ENCODE measurements around the gene MRTFB.
"Not testable (repeated sequence)": the region's sequence is repeated elsewhere in the genome, so short reads cannot be mapped to it uniquely, and the experiment has no call there.

The MRTFB gene

DNA sequence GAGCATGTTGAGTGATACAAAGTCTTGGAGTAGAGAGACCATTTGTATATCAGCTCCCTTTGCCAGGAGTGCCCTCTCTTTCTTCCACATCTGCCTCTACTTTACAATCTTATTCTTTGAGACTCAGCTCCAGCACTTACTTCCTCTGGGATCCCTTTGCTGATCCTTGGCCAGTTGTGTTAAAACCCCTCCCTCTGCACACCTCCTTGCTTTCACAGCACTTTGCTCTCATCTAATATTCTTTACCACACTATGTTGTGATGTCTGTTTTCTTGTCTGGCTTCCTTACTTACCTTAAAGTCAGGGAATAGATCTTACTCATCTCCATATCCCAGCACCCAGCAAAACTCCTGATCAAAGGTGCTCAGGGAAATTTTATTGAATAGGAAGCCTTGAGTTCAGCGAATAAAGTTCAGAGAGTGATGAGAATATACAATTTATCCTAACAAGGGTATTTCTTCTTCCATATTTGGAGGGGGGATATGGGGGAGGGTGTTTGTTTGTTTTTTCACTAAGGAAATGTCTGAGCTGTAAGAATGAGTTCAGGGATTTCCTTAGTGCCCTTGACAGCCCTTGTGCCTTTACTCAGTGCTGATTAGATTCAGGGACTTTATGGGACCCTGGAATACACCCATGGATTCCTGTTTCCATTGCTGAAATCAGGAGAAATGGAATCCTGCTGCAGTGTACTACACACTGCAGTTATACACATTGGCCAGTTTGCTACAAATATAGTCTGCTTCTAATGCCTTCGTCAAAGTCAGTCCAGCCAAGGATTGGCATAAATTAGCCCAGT, 32.0 kb downstream of the MRTFB start:
- no peak for DNase-seq

- no peak for DNase-seq
These were observed 32.9 kb downstream of the MRTFB start for GRCh38 chr16:14104066-14104465.

GRCh38 chr16:14105760-14106375, 34.7 kb downstream of the MRTFB start:
- DNase-seq: no peak

GRCh38 chr16:14106457-14106856, 35.3 kb downstream of the MRTFB start:
- no peak for DNase-seq

- DNase-seq: no peak
These were observed 35.8 kb downstream of the MRTFB start for GRCh38 chr16:14106961-14107360.

GRCh38 chr16:14109077-14109775, 38.1 kb downstream of the MRTFB start:
- no peak for DNase-seq

DNA sequence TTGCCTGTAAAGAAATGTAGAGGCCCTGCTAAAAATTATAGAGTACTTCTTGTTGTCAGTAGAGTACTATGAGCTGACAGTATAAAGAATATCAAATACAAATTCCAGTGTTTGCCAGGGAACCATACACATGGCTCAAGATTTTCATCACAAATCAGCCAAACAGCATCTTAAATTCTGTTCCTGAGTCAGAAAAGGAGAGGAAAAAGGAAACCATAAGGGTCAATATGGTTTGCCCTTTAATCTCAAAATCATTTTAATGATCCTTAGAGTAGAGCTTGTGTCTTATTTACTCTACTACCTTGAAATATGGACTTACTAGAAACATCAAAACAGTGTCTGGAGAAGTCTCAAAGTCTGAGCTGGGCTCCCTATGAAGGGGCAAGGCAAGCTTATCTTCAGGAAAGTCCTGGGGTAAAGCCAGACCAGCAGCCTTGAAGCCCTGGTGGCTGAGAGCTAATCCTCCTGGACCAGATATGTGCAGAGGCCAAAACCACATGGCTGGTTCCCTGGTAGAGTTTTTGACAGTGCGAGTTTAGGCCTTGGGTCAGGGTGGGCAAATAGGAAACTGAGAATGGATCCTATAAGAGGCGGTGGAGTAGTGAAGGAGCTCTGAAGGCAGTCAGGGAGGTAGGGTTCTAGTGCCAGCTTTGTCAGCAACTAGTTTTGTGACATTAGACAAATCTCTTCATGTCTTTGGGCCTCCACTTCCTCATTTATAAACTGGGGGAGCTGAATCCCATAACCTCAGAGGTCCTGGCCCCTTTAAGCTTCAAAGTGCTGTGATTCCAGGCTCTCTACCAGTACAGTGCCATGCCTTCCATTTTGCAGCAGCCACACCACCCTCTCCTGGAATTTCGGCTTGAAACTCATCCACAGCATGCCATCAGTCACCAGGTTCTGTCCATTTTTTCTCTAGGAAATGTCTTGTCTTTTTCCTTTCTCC, 38.9 kb downstream of the MRTFB start:
- DNase-seq: no peak

DNA sequence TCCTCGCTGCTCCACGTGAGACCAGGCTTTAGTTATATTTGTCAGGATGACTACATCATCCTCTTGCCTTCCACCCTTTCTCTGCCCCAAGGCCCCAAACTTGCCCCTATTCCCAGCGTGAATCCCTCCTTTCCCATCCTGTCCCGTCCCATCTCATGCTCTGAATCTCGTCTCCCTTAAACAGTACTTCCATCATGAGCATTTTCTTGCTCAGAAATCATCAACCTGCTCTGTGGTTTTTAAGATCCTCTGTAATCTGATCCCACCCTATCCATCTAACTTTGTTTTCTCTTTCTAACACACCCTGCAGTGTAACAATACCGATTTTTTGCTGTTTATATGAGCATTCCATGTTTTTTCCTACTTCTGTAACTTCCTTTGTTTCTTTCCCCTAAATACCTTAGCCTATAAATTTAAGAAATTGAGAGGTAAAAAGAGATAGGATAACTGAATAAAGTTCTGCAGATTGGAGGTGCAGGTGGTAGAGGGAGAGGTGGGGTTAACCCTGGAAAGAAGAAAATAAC, 39.7 kb downstream of the MRTFB start:
- no peak for DNase-seq

DNA sequence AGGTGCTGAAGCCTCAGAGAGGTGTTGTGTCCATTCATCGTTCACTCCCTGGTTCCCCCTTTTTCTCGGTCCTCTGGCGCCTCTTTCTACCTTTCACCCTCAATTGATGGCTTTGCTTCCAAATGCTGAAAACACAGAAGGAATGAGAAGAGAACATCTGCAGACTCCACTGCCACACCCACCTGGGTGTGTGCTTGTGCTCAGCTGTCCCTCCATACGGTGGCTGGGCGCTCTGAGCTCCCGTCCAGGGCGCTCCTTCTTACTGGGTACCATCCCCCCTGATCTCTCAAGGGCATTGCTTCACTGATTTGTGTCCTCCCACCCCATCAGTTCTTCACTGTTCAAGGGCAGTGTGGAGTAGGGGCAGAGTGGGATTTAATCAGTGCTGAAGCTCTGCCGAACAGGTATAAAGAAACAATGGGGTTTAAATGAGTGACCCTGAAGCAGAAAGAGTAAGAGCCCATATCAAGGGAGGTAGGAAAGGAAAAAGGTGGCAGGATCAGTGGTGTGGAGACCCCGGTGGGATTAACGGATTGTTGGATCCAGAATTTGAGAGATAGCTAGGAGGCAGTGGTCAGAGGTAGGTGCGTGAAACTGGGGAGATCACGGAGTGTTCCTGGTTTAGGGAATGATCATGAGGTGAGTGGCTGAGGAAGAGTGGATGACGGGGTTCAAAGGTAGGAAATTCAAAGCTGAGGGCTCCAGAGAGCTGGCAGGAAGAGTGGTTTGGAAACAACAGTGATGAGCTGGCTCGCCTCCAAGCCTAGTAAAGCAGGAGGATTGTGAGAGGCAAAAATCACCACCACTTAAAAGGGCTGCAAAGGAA, 40.8 kb downstream of the MRTFB start:
- peak in 6 of 56 donors; percentile 4 to 37 (median 8) for DNase-seq

GRCh38 chr16:14112539-14112856, 41.4 kb downstream of the MRTFB start:
- DNase-seq: no peak

GRCh38 chr16:14113344-14113743, 42.2 kb downstream of the MRTFB start:
- DNase-seq: no peak

DNA sequence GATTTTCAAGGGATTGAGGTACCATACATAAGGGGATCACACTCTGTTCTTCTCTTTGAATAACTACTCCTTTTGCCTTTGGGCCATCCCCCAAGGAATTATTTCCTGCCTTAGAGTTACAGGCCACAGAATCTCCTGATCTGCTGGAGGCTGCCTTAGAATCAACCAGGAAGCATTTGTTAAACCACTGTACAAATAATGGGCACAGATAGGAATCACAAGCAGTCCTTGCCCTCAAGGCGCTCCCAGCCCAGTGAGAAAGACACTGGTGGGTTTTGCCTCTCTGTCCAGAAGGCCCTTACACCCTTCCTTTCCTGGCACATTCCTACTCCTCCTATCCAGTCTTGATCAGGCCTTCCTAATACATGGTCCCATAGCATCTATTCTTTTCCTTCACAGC, 45.9 kb downstream of the MRTFB start:
- no peak for DNase-seq

DNA sequence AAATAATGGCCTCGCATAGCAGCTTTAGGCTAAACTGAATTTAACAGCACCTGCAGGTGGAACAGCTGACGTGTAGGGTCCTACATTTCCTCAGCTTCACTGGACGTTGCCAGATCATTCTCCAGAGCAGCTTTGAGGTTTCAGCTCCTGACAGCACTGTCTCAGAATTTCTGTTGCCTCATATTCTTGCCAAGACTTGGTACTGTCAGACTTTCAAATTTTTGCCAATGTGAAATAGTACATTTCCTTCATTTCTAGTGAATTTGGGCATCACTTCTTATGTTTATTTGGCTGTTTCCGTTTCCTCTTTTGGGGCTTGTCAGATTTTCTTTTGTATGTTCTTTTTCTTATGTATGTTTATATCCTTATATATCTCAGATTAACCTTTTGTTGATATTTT, 48.7 kb downstream of the MRTFB start:
- no peak for DNase-seq

DNA sequence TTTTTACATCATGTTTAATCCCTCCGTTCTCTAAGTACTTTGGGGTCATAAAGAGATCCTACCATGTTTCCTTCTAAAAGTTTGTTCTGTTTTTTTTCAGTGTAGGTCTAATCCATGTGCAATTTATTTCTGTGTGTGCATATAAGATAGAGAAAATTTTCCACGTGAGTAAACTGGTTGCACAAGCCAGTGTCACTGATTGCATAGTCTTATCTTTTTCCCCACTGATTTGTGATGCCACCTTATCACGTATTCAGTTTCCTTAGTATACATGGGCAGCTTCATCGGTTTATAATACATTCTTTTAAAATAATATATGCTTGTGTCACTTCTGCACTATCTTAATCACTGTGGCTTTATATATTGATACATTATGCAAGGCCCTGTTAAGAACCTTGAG, 49.2 kb downstream of the MRTFB start:
- DNase-seq: no peak

DNA sequence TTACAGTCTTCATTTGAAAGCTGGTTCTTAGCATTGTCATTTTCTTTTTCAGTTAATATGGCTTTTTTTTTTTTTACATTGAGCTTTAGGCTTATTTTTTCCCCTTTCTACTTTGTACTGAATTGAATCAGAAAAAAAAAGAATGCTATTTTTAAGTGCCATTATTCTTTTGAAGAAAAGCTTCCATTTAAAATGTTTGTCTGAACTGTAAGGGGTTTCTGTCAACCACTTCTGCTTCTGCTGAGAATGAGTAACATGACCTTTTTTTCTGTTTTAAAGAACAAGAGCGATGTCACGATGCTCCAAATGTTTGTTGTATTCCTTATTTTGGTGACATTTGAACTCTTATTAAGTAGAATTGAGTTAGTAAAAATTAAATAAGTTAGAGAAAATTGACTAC, 50.0 kb downstream of the MRTFB start:
- DNase-seq: no peak

GRCh38 chr16:14121872-14122271, 50.8 kb downstream of the MRTFB start:
- DNase-seq: no peak

- DNase-seq: not testable (repeated sequence)
These were observed 51.3 kb downstream of the MRTFB start for GRCh38 chr16:14122430-14122829.

- no peak for DNase-seq
These were observed 54.0 kb downstream of the MRTFB start for GRCh38 chr16:14125000-14125681.

DNA sequence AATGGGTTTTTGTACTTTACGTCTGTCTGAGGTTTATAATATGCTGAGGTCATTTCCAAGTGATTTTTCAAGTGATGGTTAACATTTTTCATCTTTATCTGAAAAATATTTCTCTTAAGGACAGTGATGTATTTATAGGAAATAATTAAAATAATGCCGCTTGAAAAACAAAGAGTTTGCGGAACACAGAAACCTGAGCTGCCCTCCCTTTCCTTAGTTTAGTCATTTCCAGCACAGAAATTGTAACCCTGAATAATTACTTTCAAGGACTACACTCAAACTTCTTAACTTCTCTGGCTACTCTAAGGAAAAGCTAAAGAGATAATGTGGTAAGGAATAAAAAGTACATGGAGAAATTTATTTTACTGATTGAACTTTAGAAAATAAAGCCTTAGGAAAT, 54.6 kb downstream of the MRTFB start:
- no peak for DNase-seq

DNA sequence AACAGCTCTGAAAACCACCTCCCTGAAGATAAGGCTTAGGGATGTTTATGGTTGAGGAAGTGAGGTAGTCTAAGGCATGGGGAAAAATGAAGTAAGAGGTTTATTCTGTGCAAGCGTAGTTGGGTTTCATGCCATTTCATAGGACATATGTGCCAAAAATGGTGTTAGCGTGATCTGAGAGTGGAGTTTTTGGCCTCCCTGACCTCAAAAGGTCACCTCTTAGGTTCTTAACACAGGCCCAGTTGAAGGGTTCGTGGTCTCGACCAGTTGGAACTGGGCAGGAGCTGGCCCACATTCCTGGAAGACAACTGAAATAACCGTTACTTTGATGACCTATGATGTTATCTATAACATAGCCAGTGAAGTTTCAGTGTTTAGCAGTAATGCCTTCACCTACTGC, 57.0 kb downstream of the MRTFB start:
- DNase-seq: no peak

Measured in nucleus accumbens (tissue), 56 donors.